ENCODE data around the gene IGHMBP2. TPM values are rescaled to one million over a fixed set of nuclear protein-coding genes. Genes with fewer than 3 reads are reported as not detected.
"Not testable (repeated sequence)": the region's sequence is repeated elsewhere in the genome, so short reads cannot be mapped to it uniquely, and the experiment has no call there.

IGHMBP2 gene
- total and polyA plus RNA-seq, 2 experiments from 2014 or later = 5.2 to 9.3 TPM

- WGBS, 2 experiments (ENCODE audit: low coverage in 1 of 2, low lambda C conversion rate in 2 of 2, missing lambda C conversion rate in 2 of 2) = 16 to 22% methylated on average over 4 of the region's 4 CpGs
- Histone ChIP-seq H3K4me1 (ENCODE audit: insufficient read depth) (no peaks in the 10 kb centered on the region), H3F3A (ENCODE audit: insufficient read depth) (no peaks in the 10 kb centered on the region), H3K9me3 (ENCODE audit: low read depth) (no peaks in the 10 kb centered on the region), H3K79me2 (ENCODE audit: insufficient read depth) (no peaks in the 10 kb centered on the region), H4K20me1 (ENCODE audit: insufficient read depth) (no peaks in the 10 kb centered on the region), H2AFZ (no peak overlapping the region), H3K9ac (no peak overlapping the region), H3K27ac (no peak overlapping the region), H3K27me3 (replicated peaks; ENCODE audit: insufficient read depth) (peaks cover 52% of the 10 kb centered on the region), H3K4me2 (ENCODE audit: unreplicated experiment) (no peak overlapping the region), H3K36me3 (ENCODE audit: low read depth) (no peaks in the 10 kb centered on the region), H3K4me3 (no peak overlapping the region), H3K9me2 (ENCODE audit: insufficient read depth) (no peaks in the 10 kb centered on the region)
- in situ Hi-C loops (cut with MboI) = no loop called here
- TF ChIP-seq EZH2 (IDR thresholded peaks at IDR 0.05; ENCODE audit: insufficient read depth, poor library complexity, severe bottlenecking) (no peak), EZH2phosphoT487 (IDR thresholded peaks at IDR 0.05; ENCODE audit: insufficient read depth, low read depth) (no peak)
- no peak for DNase-seq
These were observed 69.5 kb downstream of the IGHMBP2 start for GRCh38 chr11:68973219-68973618.

GRCh38 chr11:68973706-68974105 is 70.0 kb downstream of the IGHMBP2 start:
- DNase-seq; H3K4me1 ChIP-seq (ENCODE audit: insufficient read depth); H4K20me1 ChIP-seq (ENCODE audit: insufficient read depth); H3K9ac ChIP-seq; H3K9me2 ChIP-seq (ENCODE audit: insufficient read depth); in situ Hi-C loops (cut with MboI); H3K79me2 ChIP-seq (ENCODE audit: insufficient read depth); H3K4me3 ChIP-seq; H3K36me3 ChIP-seq (ENCODE audit: low read depth); H2AFZ ChIP-seq; H3K27ac ChIP-seq; H3F3A ChIP-seq (ENCODE audit: insufficient read depth); H3K9me3 ChIP-seq (ENCODE audit: low read depth); H3K4me2 ChIP-seq (ENCODE audit: unreplicated experiment): not testable (repeated sequence)
- WGBS, 2 experiments (ENCODE audit: low coverage in 1 of 2, low lambda C conversion rate in 2 of 2, missing lambda C conversion rate in 2 of 2) = 73 to 83% methylated on average over 12 of the region's 12 CpGs
- peaks cover 55% of the 10 kb centered on the region for H3K27me3 ChIP-seq (replicated peaks; ENCODE audit: insufficient read depth)

- Histone ChIP-seq H3K79me2 (ENCODE audit: insufficient read depth) (no peaks in the 10 kb centered on the region), H3K9ac (no peak overlapping the region), H3K9me3 (ENCODE audit: low read depth) (no peaks in the 10 kb centered on the region), H3K36me3 (ENCODE audit: low read depth) (no peaks in the 10 kb centered on the region), H3K9me2 (ENCODE audit: insufficient read depth) (no peaks in the 10 kb centered on the region), H2AFZ (no peak overlapping the region), H3F3A (ENCODE audit: insufficient read depth) (no peaks in the 10 kb centered on the region), H3K4me3 (no peak overlapping the region), H3K4me2 (ENCODE audit: unreplicated experiment) (no peak overlapping the region), H3K4me1 (ENCODE audit: insufficient read depth) (no peaks in the 10 kb centered on the region), H3K27ac (no peak overlapping the region), H4K20me1 (ENCODE audit: insufficient read depth) (no peaks in the 10 kb centered on the region), H3K27me3 (replicated peaks; ENCODE audit: insufficient read depth) (peaks cover 51% of the 10 kb centered on the region)
- TF ChIP-seq EZH2phosphoT487 (IDR thresholded peaks at IDR 0.05; ENCODE audit: insufficient read depth, low read depth) = no peak
- no peak for TF ChIP-seq EZH2 (IDR thresholded peaks at IDR 0.05; ENCODE audit: insufficient read depth, poor library complexity, severe bottlenecking)
- in situ Hi-C loops (cut with MboI) = no loop called here
- DNase-seq = peak; percentile 49
- WGBS, 2 experiments (ENCODE audit: low coverage in 1 of 2, low lambda C conversion rate in 2 of 2, missing lambda C conversion rate in 2 of 2) = 83 to 87% methylated on average over 15 to 23 of the region's 23 CpGs
These were observed 70.9 kb downstream of the IGHMBP2 start for GRCh38 chr11:68974421-68975194.

GRCh38 chr11:68976095-68976494 is 72.4 kb downstream of the IGHMBP2 start:
- no peak overlapping the region for H3K4me2 ChIP-seq (ENCODE audit: unreplicated experiment)
- H3K27ac ChIP-seq = no peak overlapping the region
- H3K9me3 ChIP-seq (ENCODE audit: low read depth) = no peaks in the 10 kb centered on the region
- no peak for TF ChIP-seq EZH2 (IDR thresholded peaks at IDR 0.05; ENCODE audit: insufficient read depth, poor library complexity, severe bottlenecking)
- TF ChIP-seq EZH2phosphoT487 (IDR thresholded peaks at IDR 0.05; ENCODE audit: insufficient read depth, low read depth) = no peak
- no peaks in the 10 kb centered on the region for H3K36me3 ChIP-seq (ENCODE audit: low read depth)
- H3K9ac ChIP-seq = no peak overlapping the region
- in situ Hi-C loops (cut with MboI) = no loop called here
- no peaks in the 10 kb centered on the region for H3K9me2 ChIP-seq (ENCODE audit: insufficient read depth)
- no peak overlapping the region for H3K4me3 ChIP-seq
- H3K27me3 ChIP-seq (replicated peaks; ENCODE audit: insufficient read depth) = peaks cover 36% of the 10 kb centered on the region
- 29 to 32% methylated on average over 4 of the region's 4 CpGs for WGBS, 2 experiments (ENCODE audit: low coverage in 1 of 2, low lambda C conversion rate in 2 of 2, missing lambda C conversion rate in 2 of 2)
- no peaks in the 10 kb centered on the region for H3K79me2 ChIP-seq (ENCODE audit: insufficient read depth)
- DNase-seq = no peak
- no peak overlapping the region for H2AFZ ChIP-seq
- no peaks in the 10 kb centered on the region for H3F3A ChIP-seq (ENCODE audit: insufficient read depth)
- no peaks in the 10 kb centered on the region for H4K20me1 ChIP-seq (ENCODE audit: insufficient read depth)
- no peaks in the 10 kb centered on the region for H3K4me1 ChIP-seq (ENCODE audit: insufficient read depth)

Data from GM23248 (cell line).